ENCODE results near the gene USH2A.

Gene USH2A

DNA sequence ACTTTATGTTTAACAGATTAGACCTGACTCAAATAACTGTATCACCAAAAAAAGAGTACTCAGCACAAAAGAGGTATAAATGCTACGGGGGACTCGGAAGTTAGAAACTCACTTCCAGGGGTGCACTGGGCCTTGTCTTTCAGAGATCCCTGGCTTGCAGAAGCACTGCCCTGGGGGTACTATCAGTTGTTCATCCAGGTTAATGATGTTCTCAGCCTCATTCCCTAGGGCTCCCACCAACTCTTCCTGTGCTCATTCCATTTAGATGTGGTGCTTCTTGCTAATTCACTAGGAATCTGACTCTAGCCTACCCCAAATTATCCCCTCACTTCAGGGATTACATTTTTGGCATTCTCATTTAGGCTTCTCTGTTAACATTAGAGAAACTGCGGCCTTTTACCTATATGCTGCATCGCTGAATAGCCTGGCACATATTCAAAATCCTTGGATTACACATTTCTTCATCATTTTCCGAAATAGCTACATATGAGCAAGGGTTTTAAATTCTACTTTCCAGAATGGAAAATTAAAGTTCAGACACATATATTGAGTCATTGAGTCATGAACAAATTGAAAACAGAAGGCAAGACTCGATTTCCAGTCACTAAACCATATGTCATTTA lies 517.6 kb downstream of the USH2A start:
- TF ChIP-seq, protein P1, sequence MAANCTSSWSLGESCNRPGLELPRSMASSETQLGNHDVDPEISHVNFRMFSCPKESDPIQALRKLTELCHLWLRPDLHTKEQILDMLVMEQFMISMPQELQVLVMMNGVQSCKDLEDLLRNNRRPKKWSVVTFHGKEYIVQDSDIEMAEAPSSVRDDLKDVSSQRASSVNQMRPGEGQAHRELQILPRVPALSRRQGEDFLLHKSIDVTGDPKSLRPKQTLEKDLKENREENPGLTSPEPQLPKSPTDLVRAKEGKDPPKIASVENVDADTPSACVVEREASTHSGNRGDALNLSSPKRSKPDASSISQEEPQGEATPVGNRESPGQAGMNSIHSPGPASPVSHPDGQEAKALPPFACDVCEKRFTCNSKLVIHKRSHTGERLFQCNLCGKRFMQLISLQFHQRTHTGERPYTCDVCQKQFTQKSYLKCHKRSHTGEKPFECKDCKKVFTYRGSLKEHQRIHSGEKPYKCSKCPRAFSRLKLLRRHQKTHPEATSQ (tag by site-specific recombination; IDR thresholded peaks at IDR 0.05), result no peak
- no peak for TF ChIP-seq ZNF324 (tag by site-specific recombination; IDR thresholded peaks at IDR 0.05)
- TF ChIP-seq ZNF548 (tag by site-specific recombination; IDR thresholded peaks at IDR 0.05), result no peak
- TF ChIP-seq, protein P2, sequence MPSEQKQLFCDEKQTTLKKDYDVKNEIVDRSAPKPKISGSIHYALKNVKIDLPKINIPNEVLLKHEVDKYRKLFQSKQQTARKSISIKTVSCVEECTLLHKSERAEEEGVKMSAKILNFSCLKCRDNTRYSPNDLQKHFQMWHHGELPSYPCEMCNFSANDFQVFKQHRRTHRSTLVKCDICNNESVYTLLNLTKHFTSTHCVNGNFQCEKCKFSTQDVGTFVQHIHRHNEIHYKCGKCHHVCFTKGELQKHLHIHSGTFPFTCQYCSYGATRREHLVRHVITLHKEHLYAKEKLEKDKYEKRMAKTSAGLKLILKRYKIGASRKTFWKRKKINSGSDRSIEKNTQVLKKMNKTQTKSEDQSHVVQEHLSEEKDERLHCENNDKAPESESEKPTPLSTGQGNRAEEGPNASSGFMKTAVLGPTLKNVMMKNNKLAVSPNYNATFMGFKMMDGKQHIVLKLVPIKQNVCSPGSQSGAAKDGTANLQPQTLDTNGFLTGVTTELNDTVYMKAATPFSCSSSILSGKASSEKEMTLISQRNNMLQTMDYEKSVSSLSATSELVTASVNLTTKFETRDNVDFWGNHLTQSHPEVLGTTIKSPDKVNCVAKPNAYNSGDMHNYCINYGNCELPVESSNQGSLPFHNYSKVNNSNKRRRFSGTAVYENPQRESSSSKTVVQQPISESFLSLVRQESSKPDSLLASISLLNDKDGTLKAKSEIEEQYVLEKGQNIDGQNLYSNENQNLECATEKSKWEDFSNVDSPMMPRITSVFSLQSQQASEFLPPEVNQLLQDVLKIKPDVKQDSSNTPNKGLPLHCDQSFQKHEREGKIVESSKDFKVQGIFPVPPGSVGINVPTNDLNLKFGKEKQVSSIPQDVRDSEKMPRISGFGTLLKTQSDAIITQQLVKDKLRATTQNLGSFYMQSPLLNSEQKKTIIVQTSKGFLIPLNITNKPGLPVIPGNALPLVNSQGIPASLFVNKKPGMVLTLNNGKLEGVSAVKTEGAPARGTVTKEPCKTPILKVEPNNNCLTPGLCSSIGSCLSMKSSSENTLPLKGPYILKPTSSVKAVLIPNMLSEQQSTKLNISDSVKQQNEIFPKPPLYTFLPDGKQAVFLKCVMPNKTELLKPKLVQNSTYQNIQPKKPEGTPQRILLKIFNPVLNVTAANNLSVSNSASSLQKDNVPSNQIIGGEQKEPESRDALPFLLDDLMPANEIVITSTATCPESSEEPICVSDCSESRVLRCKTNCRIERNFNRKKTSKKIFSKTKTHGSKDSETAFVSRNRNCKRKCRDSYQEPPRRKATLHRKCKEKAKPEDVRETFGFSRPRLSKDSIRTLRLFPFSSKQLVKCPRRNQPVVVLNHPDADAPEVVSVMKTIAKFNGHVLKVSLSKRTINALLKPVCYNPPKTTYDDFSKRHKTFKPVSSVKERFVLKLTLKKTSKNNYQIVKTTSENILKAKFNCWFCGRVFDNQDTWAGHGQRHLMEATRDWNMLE (tag by site-specific recombination; conservative IDR thresholded peaks at IDR 0.05; ENCODE audit: low read depth), result no peak
- TF ChIP-seq ZNF132 (tag by site-specific recombination; IDR thresholded peaks at IDR 0.05; ENCODE audit: borderline replicate concordance), result no peak
- TF ChIP-seq IKZF3 (tag by site-specific recombination; IDR thresholded peaks at IDR 0.05), result no peak
- TF ChIP-seq MEIS1 (CRISPR knock-in tag; IDR thresholded peaks at IDR 0.05; ENCODE audit: borderline replicate concordance), result no peak
- no peak for TF ChIP-seq ZNF529 (tag by site-specific recombination; IDR thresholded peaks at IDR 0.05; ENCODE audit: insufficient replicate concordance)
- no peak for TF ChIP-seq ZNF747 (tag by site-specific recombination; IDR thresholded peaks at IDR 0.05)
- no peak for TF ChIP-seq ZNF302 (tag by site-specific recombination; IDR thresholded peaks at IDR 0.05; ENCODE audit: low read depth)
- no peak for TF ChIP-seq ZBTB1 (tag by site-specific recombination; IDR thresholded peaks at IDR 0.05)
- TF ChIP-seq ZNF174 (tag by site-specific recombination; IDR thresholded peaks at IDR 0.05), result no peak
- TF ChIP-seq ZFP3 (tag by site-specific recombination; IDR thresholded peaks at IDR 0.05; ENCODE audit: low read depth), result no peak
- TF ChIP-seq, protein P3, sequence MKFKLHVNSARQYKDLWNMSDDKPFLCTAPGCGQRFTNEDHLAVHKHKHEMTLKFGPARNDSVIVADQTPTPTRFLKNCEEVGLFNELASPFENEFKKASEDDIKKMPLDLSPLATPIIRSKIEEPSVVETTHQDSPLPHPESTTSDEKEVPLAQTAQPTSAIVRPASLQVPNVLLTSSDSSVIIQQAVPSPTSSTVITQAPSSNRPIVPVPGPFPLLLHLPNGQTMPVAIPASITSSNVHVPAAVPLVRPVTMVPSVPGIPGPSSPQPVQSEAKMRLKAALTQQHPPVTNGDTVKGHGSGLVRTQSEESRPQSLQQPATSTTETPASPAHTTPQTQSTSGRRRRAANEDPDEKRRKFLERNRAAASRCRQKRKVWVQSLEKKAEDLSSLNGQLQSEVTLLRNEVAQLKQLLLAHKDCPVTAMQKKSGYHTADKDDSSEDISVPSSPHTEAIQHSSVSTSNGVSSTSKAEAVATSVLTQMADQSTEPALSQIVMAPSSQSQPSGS (tag by site-specific recombination; IDR thresholded peaks at IDR 0.05; ENCODE audit: low read depth), result no peak
- no peak for TF ChIP-seq ZNF501 (tag by site-specific recombination; IDR thresholded peaks at IDR 0.05)
- TF ChIP-seq KLF1 (tag by site-specific recombination; IDR thresholded peaks at IDR 0.05), result no peak
- TF ChIP-seq, protein P4, sequence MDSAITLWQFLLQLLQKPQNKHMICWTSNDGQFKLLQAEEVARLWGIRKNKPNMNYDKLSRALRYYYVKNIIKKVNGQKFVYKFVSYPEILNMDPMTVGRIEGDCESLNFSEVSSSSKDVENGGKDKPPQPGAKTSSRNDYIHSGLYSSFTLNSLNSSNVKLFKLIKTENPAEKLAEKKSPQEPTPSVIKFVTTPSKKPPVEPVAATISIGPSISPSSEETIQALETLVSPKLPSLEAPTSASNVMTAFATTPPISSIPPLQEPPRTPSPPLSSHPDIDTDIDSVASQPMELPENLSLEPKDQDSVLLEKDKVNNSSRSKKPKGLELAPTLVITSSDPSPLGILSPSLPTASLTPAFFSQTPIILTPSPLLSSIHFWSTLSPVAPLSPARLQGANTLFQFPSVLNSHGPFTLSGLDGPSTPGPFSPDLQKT (IDR thresholded peaks at IDR 0.05; ENCODE audit: borderline replicate concordance, low read depth, low read length), result no peak
- TF ChIP-seq, protein P5, sequence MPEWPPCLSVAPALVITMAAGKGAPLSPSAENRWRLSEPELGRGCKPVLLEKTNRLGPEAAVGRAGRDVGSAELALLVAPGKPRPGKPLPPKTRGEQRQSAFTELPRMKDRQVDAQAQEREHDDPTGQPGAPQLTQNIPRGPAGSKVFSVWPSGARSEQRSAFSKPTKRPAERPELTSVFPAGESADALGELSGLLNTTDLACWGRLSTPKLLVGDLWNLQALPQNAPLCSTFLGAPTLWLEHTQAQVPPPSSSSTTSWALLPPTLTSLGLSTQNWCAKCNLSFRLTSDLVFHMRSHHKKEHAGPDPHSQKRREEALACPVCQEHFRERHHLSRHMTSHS (tag by site-specific recombination; IDR thresholded peaks at IDR 0.05), result no peak
- TF ChIP-seq ZNF785 (tag by site-specific recombination; IDR thresholded peaks at IDR 0.05), result no peak
- TF ChIP-seq, protein P6, sequence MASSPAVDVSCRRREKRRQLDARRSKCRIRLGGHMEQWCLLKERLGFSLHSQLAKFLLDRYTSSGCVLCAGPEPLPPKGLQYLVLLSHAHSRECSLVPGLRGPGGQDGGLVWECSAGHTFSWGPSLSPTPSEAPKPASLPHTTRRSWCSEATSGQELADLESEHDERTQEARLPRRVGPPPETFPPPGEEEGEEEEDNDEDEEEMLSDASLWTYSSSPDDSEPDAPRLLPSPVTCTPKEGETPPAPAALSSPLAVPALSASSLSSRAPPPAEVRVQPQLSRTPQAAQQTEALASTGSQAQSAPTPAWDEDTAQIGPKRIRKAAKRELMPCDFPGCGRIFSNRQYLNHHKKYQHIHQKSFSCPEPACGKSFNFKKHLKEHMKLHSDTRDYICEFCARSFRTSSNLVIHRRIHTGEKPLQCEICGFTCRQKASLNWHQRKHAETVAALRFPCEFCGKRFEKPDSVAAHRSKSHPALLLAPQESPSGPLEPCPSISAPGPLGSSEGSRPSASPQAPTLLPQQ (tag by site-specific recombination; IDR thresholded peaks at IDR 0.05), result no peak
- Histone ChIP-seq H3K36me3 (ENCODE audit: control insufficient read depth in 2 of 2, insufficient read depth in 1 of 2, low read length in 2 of 2) (no peaks in the 10 kb centered on the region), H3K9me3 (ENCODE audit: control insufficient read depth, insufficient read depth, low read depth, low read length) (no peaks in the 10 kb centered on the region), H3K27ac (ENCODE audit: extremely low read depth, low read depth, low read length) (no peak overlapping the region), H3K4me1 (ENCODE audit: control insufficient read depth, insufficient read depth, low read length) (no peaks in the 10 kb centered on the region), H3K4me3 (ENCODE audit: low read depth, low read length) (no peak overlapping the region)
- POLR2A ChIA-PET, result no interaction called here
- CTCF ChIA-PET, result no interaction called here

Data from HEK293 (cell line).